ENCODE results near the gene PTDSS2.

Gene PTDSS2

GRCh38 chr11:428295-428694 is 21.8 kb upstream of the PTDSS2 start:
- in situ Hi-C loops (cut with MboI; ENCODE audit: low sequenced_read_pairs, unreplicated experiment): no loop called here
- no peak for DNase-seq (ENCODE audit: low spot score)
- TF ChIP-seq, protein P1, sequence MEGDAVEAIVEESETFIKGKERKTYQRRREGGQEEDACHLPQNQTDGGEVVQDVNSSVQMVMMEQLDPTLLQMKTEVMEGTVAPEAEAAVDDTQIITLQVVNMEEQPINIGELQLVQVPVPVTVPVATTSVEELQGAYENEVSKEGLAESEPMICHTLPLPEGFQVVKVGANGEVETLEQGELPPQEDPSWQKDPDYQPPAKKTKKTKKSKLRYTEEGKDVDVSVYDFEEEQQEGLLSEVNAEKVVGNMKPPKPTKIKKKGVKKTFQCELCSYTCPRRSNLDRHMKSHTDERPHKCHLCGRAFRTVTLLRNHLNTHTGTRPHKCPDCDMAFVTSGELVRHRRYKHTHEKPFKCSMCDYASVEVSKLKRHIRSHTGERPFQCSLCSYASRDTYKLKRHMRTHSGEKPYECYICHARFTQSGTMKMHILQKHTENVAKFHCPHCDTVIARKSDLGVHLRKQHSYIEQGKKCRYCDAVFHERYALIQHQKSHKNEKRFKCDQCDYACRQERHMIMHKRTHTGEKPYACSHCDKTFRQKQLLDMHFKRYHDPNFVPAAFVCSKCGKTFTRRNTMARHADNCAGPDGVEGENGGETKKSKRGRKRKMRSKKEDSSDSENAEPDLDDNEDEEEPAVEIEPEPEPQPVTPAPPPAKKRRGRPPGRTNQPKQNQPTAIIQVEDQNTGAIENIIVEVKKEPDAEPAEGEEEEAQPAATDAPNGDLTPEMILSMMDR (IDR thresholded peaks at IDR 0.05; ENCODE audit: borderline replicate concordance, control extremely low read depth, extremely low read depth, insufficient read depth, missing control alignments): no peak

- in situ Hi-C loops (cut with MboI; ENCODE audit: low sequenced_read_pairs, unreplicated experiment): no loop called here
- DNase-seq (ENCODE audit: low spot score): no peak
- TF ChIP-seq, protein P1 (IDR thresholded peaks at IDR 0.05; ENCODE audit: borderline replicate concordance, control extremely low read depth, extremely low read depth, insufficient read depth, missing control alignments): no peak
These were observed 20.7 kb upstream of the PTDSS2 start for GRCh38 chr11:429391-429790.

DNA sequence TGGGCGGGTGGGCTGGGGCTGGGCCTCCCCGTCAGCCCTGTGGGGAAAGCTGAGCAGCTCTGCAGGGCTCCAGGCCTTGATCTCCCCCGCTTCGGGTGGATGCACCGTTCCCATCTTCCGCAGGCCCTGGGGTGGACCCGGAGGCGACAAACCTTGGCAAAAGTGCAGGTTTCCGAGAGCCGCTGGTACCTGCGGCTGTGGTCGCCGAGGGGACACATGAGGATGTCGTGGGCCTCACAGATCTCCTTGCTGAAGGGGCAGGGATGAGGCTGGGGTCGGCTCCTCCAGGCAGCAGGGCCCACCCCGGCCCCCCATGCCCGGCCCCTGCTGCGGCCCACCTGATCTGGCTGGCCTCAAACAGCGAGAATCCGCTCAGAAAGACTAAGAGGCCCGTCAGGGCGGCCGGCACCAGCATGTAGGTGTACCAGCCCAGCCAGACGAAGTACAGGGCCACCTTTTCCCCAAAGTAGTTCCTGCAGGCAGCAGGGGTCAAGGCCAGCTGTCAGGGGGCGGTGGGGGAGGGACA is 20.1 kb upstream of the PTDSS2 start:
- no peak for DNase-seq (ENCODE audit: low spot score)
- in situ Hi-C loops (cut with MboI; ENCODE audit: low sequenced_read_pairs, unreplicated experiment): no loop called here
- TF ChIP-seq, protein P1 (IDR thresholded peaks at IDR 0.05; ENCODE audit: borderline replicate concordance, control extremely low read depth, extremely low read depth, insufficient read depth, missing control alignments): no peak

DNA sequence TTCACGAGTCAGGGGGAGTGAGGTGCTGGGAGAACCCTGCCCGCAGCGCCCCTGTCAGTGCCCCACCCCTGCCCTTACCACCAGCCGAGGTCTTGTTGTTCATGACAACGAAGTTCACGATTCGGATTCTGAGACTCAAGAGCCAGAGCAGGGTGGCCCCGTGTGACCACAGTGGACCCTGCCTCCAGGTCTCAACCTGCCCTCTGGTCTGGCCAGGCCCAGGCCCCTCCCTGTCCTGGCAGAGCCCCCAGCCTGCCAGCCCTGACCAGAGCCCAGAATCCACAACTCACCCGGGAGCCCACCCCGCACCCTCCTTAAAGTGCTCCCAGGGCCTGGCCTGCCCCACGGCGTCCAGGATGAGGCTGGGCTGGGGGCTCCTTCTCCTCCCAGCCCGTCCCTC is 18.2 kb upstream of the PTDSS2 start:
- TF ChIP-seq, protein P1 (IDR thresholded peaks at IDR 0.05; ENCODE audit: borderline replicate concordance, control extremely low read depth, extremely low read depth, insufficient read depth, missing control alignments): no peak
- DNase-seq (ENCODE audit: low spot score): no peak
- in situ Hi-C loops (cut with MboI; ENCODE audit: low sequenced_read_pairs, unreplicated experiment): no loop called here

GRCh38 chr11:432501-433100 is 17.5 kb upstream of the PTDSS2 start:
- in situ Hi-C loops (cut with MboI; ENCODE audit: low sequenced_read_pairs, unreplicated experiment): no loop called here
- no peak for DNase-seq (ENCODE audit: low spot score)
- TF ChIP-seq, protein P1 (IDR thresholded peaks at IDR 0.05; ENCODE audit: borderline replicate concordance, control extremely low read depth, extremely low read depth, insufficient read depth, missing control alignments): no peak

DNA sequence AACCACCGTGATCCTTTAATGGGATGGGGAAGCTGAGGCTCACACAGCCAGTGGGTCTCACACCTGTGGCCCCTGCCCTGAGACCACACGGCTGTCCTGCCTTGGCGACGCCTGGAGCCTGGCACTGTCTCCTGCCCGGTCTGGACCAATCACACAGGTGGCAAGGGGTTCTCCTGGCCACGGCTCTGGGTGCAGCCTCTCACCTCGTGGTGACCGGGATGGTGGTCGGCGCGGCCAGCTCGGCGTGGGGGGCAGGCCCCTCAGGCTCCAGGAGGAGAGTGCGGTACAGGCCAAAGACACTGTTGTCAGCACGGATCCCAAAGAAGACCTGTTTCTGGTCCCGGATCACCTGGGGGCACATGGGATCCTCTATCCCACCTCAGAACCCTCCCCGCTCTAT is 17.0 kb upstream of the PTDSS2 start:
- TF ChIP-seq, protein P1 (IDR thresholded peaks at IDR 0.05; ENCODE audit: borderline replicate concordance, control extremely low read depth, extremely low read depth, insufficient read depth, missing control alignments): no peak
- DNase-seq (ENCODE audit: low spot score): no peak
- in situ Hi-C loops (cut with MboI; ENCODE audit: low sequenced_read_pairs, unreplicated experiment): no loop called here
